Measurements from ENCODE around the gene OTOP2. TPM values are rescaled to one million over a fixed set of nuclear protein-coding genes. Genes with fewer than 3 reads are reported as not detected.

OTOP2 gene
- total RNA-seq, 4 donors from 2014 or later = not detected

- WGBS, 2 donors = 82% methylated on average over 3 of the region's 3 CpGs
- no peak for DNase-seq (ENCODE audit: low spot score in 2 of 2)
- TF ChIP-seq, protein P1, sequence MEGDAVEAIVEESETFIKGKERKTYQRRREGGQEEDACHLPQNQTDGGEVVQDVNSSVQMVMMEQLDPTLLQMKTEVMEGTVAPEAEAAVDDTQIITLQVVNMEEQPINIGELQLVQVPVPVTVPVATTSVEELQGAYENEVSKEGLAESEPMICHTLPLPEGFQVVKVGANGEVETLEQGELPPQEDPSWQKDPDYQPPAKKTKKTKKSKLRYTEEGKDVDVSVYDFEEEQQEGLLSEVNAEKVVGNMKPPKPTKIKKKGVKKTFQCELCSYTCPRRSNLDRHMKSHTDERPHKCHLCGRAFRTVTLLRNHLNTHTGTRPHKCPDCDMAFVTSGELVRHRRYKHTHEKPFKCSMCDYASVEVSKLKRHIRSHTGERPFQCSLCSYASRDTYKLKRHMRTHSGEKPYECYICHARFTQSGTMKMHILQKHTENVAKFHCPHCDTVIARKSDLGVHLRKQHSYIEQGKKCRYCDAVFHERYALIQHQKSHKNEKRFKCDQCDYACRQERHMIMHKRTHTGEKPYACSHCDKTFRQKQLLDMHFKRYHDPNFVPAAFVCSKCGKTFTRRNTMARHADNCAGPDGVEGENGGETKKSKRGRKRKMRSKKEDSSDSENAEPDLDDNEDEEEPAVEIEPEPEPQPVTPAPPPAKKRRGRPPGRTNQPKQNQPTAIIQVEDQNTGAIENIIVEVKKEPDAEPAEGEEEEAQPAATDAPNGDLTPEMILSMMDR (IDR thresholded peaks at IDR 0.05) = no peak
- TF ChIP-seq POLR2A (IDR thresholded peaks at IDR 0.05) = no peak
- intact Hi-C loops (cut with DNase I; ENCODE audit: low total_unique reads) = no loop called here
- no peak overlapping the region for H3K4me3 ChIP-seq (ENCODE audit: low read depth, poor library complexity, severe bottlenecking)
These were observed 1.2 kb downstream of the OTOP2 start for GRCh38 chr17:74925242-74925641.

DNA sequence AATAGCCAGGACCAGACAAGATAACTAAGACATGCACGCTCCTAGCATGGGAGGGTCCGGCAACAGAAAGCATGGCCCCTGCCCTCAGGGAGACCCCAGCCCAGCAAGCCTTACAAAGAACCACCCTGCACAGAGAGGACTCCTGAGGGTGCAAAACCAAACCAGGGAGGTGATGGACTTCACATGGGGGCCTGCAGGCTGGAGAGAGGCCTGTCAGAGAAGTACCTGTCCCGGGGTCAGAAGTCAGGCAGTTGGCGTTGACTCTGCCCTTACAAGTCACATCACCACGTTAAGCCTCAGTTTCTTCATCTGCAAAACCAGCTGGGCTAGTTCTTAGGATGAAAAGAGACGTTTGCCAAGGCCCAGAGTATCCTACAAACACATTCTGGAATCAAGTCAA is 4.7 kb downstream of the OTOP2 start:
- 58 to 64% methylated on average over 6 of the region's 6 CpGs for WGBS, 2 donors
- no peak for TF ChIP-seq POLR2A (IDR thresholded peaks at IDR 0.05)
- TF ChIP-seq, protein P1 (IDR thresholded peaks at IDR 0.05) = no peak
- intact Hi-C loops (cut with DNase I; ENCODE audit: low total_unique reads) = no loop called here
- DNase-seq (ENCODE audit: low spot score in 2 of 2) = no peak
- no peak overlapping the region for H3K4me3 ChIP-seq (ENCODE audit: low read depth, poor library complexity, severe bottlenecking)

DNA sequence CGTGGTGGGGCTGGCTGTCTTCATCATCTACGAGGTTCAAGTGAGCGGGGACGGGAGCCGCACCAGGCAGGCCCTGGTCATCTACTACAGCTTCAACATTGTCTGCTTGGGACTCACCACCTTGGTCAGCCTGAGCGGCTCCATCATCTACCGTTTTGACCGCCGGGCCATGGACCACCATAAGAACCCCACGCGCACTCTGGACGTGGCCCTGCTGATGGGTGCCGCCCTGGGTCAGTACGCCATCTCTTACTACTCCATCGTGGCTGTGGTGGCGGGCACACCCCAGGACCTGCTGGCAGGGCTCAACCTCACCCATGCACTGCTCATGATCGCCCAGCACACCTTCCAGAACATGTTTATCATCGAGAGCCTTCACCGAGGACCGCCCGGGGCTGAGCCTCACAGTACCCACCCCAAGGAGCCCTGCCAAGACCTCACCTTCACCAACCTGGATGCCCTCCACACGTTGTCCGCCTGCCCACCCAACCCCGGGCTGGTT is 6.5 kb downstream of the OTOP2 start:
- H3K4me3 ChIP-seq (ENCODE audit: low read depth, poor library complexity, severe bottlenecking) = no peak overlapping the region
- intact Hi-C loops (cut with DNase I; ENCODE audit: low total_unique reads) = no loop called here
- DNase-seq (ENCODE audit: low spot score in 2 of 2) = no peak

DNA sequence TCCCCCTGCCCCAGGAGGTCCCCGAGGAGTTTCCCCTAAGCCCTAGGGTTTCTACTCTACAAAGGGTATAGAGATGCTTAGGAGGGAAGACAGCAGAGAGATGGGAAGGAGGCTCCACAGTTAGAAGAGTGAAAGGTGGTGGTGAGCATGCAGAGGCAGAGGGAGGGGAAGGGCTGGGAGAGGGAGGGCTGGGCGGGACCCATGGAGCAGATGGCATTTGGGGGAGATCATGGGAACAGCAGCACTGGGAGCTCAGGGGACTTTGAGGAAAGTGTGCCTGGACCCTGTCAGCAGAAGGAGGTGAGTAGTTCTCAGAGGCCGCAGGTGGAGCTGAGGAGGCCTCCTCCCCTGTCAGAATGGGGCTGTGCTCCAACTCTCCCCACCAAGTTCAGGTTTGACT is 11.0 kb downstream of the OTOP2 start:
- WGBS, 2 donors = 52 to 71% methylated on average over 3 of the region's 3 CpGs
- intact Hi-C loops (cut with DNase I; ENCODE audit: low total_unique reads) = no loop called here
- H3K4me3 ChIP-seq (ENCODE audit: low read depth, poor library complexity, severe bottlenecking) = no peak overlapping the region
- DNase-seq (ENCODE audit: low spot score in 2 of 2) = no peak
- no peak for TF ChIP-seq POLR2A (IDR thresholded peaks at IDR 0.05)
- TF ChIP-seq, protein P1 (IDR thresholded peaks at IDR 0.05) = no peak

More for the DNA sequence above, 6.5 kb downstream of the OTOP2 start:
- TF ChIP-seq POLR2A (IDR thresholded peaks at IDR 0.05) = no peak
- TF ChIP-seq, protein P1 (IDR thresholded peaks at IDR 0.05) = no peak
- 89 to 93% methylated on average over 17 to 23 of the region's 24 CpGs for WGBS, 2 donors

DNA sequence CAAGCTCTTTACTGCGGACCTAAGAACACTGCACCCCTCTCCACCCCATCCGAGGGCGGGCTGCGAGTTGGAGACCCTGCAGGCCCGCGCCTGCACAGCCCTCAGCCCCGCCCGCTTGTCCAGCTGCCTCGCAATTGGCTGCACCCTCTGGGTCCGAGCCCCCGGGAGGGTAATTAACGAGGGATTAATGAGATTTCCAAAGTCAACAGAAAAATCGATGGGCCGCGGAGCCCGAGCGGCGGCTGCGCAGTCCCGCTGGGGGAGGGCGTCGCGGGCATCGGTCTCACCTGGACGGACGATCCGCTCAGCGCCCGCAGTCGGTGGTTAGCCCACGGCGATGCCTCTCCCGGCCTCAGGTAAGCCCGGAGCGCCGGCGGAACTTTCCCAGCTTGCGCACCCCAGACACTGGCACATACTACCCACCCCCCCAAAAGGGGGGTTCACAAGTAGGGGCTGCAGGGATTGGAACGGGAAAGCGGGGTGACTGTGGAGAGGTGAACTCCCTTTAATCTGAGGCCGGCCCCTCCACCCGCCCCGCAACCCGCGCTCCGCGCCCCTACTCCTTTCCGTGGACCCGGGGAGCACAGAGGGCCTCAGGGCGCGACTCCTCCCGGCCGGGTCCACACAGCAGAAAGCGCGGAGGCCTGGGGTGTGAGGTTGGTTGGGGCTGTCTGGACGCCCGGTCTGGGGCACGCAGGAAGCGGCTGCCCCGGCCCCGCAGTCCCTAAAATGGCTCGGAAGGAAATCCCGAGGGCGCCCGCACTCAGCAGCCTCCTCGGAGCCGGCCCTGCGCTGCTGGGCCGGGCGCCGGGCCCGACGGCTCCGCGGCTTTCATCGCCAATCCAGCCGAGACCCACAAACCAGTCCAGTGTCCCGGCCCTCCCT is 11.8 kb downstream of the OTOP2 start, which contains the start of gene OTOP3:
Gene OTOP3, plus strand, starts transcription at position 314 of the 885 bp plus-strand sequence. Its CDS starts 24 bp downstream, at position 338.
- intact Hi-C loops (cut with DNase I; ENCODE audit: low total_unique reads) = no loop called here
- no peak within 1 kb of the TSS for H3K4me3 ChIP-seq (ENCODE audit: low read depth, poor library complexity, severe bottlenecking)
- TF ChIP-seq POLR2A (IDR thresholded peaks at IDR 0.05) = no peak
- TF ChIP-seq, protein P1 (IDR thresholded peaks at IDR 0.05) = no peak
- DNase-seq (ENCODE audit: low spot score in 2 of 2) = no peak
- WGBS, 2 donors = 2 to 3% methylated on average over 47 to 60 of the region's 78 CpGs
